Measurements from ENCODE around the gene METTL26.

DNA sequence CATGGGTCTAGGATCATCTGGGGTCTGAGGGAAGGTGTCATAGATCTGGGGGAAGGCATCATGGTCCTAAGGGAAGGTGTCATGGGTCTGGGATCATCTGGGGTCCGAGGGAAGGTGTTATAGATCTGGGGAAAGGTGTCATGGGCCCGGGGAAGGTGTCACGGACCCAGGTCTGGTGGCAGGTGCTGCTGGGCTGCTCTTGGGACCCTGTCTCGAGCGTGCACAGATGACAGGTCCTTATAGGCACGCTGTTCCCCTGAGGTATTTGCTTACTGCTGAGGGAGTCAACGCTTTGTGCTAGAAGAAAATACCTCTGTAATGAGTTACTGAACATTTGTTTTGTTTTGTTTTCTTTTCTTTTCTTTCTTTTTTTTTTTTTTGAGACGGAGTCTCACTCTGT lies 44.9 kb downstream of the METTL26 start:
- TF ChIP-seq, protein P1, sequence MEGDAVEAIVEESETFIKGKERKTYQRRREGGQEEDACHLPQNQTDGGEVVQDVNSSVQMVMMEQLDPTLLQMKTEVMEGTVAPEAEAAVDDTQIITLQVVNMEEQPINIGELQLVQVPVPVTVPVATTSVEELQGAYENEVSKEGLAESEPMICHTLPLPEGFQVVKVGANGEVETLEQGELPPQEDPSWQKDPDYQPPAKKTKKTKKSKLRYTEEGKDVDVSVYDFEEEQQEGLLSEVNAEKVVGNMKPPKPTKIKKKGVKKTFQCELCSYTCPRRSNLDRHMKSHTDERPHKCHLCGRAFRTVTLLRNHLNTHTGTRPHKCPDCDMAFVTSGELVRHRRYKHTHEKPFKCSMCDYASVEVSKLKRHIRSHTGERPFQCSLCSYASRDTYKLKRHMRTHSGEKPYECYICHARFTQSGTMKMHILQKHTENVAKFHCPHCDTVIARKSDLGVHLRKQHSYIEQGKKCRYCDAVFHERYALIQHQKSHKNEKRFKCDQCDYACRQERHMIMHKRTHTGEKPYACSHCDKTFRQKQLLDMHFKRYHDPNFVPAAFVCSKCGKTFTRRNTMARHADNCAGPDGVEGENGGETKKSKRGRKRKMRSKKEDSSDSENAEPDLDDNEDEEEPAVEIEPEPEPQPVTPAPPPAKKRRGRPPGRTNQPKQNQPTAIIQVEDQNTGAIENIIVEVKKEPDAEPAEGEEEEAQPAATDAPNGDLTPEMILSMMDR (IDR thresholded peaks at IDR 0.05; ENCODE audit: low read length): no peak
- TF ChIP-seq EZH2 (optimal IDR thresholded peaks at IDR 0.05; ENCODE audit: low read depth, low read length): no peak

Data from MM.1S (cell line).